ENCODE results near the gene APOOL. TPM values are rescaled to one million over a fixed set of nuclear protein-coding genes. Genes with fewer than 3 reads are reported as not detected.

Gene APOOL
- total and polyA plus RNA-seq, 9 of the 15 experiments (the other 6 are each of a cell fraction or from before 2014, with no cell fraction given), result 4.6 to 20.5 (median 10.2) TPM

DNA sequence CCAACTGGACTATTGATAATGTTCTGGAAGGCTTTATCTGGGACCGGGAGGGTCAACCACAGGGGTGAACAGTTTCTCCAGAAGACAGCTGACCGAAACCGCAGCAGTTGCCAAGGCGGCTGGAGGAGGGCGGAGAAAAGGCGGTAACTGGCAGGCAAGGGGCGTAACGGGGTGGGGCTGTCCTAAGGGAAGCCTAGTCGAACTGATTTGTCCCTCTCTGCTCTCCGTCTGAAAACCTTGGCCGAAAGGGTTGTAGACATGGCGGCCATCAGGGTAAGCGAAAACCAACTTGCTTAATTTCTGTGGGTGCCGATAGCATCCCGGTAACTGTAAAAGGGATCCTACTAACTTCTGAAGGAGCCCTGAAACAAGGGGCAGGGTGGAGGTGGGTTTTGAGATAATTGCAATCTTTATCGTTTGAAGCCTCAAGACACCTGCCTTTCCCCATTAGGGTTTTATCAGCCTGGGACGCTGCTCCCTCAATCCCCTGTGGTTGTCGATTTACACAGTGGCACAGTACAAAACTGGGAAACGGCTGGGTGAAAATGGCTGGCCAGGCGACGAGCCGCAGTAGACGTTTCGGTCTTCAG lies at the start of gene APOOL (continued):
- TF ChIP-seq, protein P1, sequence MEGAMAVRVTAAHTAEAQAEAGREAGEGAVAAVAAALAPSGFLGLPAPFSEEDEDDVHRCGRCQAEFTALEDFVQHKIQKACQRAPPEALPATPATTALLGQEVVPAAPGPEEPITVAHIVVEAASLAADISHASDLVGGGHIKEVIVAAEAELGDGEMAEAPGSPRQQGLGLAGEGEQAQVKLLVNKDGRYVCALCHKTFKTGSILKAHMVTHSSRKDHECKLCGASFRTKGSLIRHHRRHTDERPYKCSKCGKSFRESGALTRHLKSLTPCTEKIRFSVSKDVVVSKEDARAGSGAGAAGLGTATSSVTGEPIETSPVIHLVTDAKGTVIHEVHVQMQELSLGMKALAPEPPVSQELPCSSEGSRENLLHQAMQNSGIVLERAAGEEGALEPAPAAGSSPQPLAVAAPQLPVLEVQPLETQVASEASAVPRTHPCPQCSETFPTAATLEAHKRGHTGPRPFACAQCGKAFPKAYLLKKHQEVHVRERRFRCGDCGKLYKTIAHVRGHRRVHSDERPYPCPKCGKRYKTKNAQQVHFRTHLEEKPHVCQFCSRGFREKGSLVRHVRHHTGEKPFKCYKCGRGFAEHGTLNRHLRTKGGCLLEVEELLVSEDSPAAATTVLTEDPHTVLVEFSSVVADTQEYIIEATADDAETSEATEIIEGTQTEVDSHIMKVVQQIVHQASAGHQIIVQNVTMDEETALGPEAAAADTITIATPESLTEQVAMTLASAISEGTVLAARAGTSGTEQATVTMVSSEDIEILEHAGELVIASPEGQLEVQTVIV (CRISPR knock-in tag; IDR thresholded peaks at IDR 0.05; ENCODE audit: borderline replicate concordance), result no peak
- TF ChIP-seq, protein P2, sequence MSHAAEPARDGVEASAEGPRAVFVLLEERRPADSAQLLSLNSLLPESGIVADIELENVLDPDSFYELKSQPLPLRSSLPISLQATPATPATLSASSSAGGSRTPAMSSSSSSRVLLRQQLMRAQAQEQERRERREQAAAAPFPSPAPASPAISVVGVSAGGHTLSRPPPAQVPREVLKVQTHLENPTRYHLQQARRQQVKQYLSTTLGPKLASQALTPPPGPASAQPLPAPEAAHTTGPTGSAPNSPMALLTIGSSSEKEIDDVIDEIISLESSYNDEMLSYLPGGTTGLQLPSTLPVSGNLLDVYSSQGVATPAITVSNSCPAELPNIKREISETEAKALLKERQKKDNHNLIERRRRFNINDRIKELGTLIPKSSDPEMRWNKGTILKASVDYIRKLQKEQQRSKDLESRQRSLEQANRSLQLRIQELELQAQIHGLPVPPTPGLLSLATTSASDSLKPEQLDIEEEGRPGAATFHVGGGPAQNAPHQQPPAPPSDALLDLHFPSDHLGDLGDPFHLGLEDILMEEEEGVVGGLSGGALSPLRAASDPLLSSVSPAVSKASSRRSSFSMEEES (CRISPR knock-in tag; IDR thresholded peaks at IDR 0.05), result no peak
- TF ChIP-seq, protein P3, sequence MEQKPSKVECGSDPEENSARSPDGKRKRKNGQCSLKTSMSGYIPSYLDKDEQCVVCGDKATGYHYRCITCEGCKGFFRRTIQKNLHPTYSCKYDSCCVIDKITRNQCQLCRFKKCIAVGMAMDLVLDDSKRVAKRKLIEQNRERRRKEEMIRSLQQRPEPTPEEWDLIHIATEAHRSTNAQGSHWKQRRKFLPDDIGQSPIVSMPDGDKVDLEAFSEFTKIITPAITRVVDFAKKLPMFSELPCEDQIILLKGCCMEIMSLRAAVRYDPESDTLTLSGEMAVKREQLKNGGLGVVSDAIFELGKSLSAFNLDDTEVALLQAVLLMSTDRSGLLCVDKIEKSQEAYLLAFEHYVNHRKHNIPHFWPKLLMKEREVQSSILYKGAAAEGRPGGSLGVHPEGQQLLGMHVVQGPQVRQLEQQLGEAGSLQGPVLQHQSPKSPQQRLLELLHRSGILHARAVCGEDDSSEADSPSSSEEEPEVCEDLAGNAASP (IDR thresholded peaks at IDR 0.05), result no peak
- TF ChIP-seq YBX1 (IDR thresholded peaks at IDR 0.05) (no peak), GATAD2A (IDR thresholded peaks at IDR 0.05) (no peak), PPARD (CRISPR knock-in tag; IDR thresholded peaks at IDR 0.05) (no peak), YY1 (IDR thresholded peaks at IDR 0.05; ENCODE audit: borderline replicate concordance in 1 of 3, control insufficient read depth in 1 of 3, extremely low read depth in 1 of 3, insufficient read depth in 3 of 3, insufficient read length in 1 of 3, insufficient replicate concordance in 2 of 3, low read depth in 1 of 3, low read length in 2 of 3) (peak; percentile 54 to 94 (median 81)), ZKSCAN3 (CRISPR knock-in tag; IDR thresholded peaks at IDR 0.05) (no peak), ESRRA (IDR thresholded peaks at IDR 0.05; ENCODE audit: borderline replicate concordance, low read depth) (peak; percentile 91; the same call in 1 of the 2 replicates), U2AF1 (optimal IDR thresholded peaks at IDR 0.05; ENCODE audit: low read depth, low read length) (no peak), DACH1 (IDR thresholded peaks at IDR 0.05; ENCODE audit: partially characterized antibody) (peak; percentile 91), ERF (CRISPR knock-in tag; IDR thresholded peaks at IDR 0.05) (no peak), JUND (IDR thresholded peaks at IDR 0.05; ENCODE audit: borderline replicate concordance, low read depth, low read length) (peak; percentile 19; the same call in 1 of the 2 replicates), JUND (tag; IDR thresholded peaks at IDR 0.05; ENCODE audit: borderline replicate concordance, low read depth, low read length) (no peak), SOX6 (IDR thresholded peaks at IDR 0.05) (peak; percentile 33; the same call in 1 of the 2 replicates), TARDBP (IDR thresholded peaks at IDR 0.05) (no peak)
- TF ChIP-seq, protein P4, sequence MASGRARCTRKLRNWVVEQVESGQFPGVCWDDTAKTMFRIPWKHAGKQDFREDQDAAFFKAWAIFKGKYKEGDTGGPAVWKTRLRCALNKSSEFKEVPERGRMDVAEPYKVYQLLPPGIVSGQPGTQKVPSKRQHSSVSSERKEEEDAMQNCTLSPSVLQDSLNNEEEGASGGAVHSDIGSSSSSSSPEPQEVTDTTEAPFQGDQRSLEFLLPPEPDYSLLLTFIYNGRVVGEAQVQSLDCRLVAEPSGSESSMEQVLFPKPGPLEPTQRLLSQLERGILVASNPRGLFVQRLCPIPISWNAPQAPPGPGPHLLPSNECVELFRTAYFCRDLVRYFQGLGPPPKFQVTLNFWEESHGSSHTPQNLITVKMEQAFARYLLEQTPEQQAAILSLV (tag; IDR thresholded peaks at IDR 0.05), result no peak
